Measurements from ENCODE around the gene DYSF. TPM values are rescaled to one million over a fixed set of nuclear protein-coding genes. Genes with fewer than 3 reads are reported as not detected.

DYSF gene
- total RNA-seq, 1 experiment from 2014 or later, result 0.24 TPM

DNA sequence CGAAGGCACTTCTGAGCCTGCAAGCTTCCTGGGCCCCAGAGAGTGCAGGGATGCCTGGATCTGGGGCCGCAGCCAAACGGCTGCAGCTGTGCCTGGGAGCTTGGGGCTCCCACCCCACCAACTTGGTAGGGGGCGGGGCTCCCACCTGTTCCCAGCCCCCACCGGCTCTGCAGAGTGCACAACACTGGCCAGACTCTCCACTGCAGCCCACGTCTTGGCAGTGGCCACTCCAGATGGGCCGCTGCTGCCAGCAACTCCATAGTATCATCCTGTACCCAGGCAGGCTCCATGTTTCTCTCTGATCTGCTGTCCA lies 9.9 kb downstream of the DYSF start:
- no peak overlapping the region for H3K4me3 ChIP-seq (ENCODE audit: low read depth, low read length, poor library complexity, severe bottlenecking)
- POLR2A ChIA-PET (ENCODE audit: low non-redundant PET), result no interaction called here
- DNase-seq (ENCODE audit: low spot score), result no peak
- no peaks in the 10 kb centered on the region for H3K4me1 ChIP-seq (ENCODE audit: insufficient read depth, low read length, poor library complexity, severe bottlenecking)
- no peak overlapping the region for H3K27ac ChIP-seq (ENCODE audit: low read depth, low read length, poor library complexity, severe bottlenecking)
- H3K36me3 ChIP-seq (ENCODE audit: insufficient read depth, low read length, poor library complexity, severe bottlenecking), result no peaks in the 10 kb centered on the region
- BruUV-seq (replicated peaks), result no TSS peak
- intact Hi-C loops (cut with micrococcal nuclease; ENCODE audit: unreplicated experiment), result no loop called here
- CTCF ChIA-PET, result no interaction called here
- H3K9me3 ChIP-seq (ENCODE audit: low read depth, low read length, poor library complexity, severe bottlenecking), result no peaks in the 10 kb centered on the region
- TF ChIP-seq, protein P1, sequence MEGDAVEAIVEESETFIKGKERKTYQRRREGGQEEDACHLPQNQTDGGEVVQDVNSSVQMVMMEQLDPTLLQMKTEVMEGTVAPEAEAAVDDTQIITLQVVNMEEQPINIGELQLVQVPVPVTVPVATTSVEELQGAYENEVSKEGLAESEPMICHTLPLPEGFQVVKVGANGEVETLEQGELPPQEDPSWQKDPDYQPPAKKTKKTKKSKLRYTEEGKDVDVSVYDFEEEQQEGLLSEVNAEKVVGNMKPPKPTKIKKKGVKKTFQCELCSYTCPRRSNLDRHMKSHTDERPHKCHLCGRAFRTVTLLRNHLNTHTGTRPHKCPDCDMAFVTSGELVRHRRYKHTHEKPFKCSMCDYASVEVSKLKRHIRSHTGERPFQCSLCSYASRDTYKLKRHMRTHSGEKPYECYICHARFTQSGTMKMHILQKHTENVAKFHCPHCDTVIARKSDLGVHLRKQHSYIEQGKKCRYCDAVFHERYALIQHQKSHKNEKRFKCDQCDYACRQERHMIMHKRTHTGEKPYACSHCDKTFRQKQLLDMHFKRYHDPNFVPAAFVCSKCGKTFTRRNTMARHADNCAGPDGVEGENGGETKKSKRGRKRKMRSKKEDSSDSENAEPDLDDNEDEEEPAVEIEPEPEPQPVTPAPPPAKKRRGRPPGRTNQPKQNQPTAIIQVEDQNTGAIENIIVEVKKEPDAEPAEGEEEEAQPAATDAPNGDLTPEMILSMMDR (conservative IDR thresholded peaks at IDR 0.05; ENCODE audit: low read depth, low read length), result no peak
- no peak for TF ChIP-seq EZH2 (IDR thresholded peaks at IDR 0.05; ENCODE audit: borderline replicate concordance, low read depth, low read length, poor library complexity, severe bottlenecking)
- peaks cover 49% of the 10 kb centered on the region for H3K27me3 ChIP-seq (replicated peaks; ENCODE audit: insufficient read depth, low read depth, low read length, poor library complexity)

DNA sequence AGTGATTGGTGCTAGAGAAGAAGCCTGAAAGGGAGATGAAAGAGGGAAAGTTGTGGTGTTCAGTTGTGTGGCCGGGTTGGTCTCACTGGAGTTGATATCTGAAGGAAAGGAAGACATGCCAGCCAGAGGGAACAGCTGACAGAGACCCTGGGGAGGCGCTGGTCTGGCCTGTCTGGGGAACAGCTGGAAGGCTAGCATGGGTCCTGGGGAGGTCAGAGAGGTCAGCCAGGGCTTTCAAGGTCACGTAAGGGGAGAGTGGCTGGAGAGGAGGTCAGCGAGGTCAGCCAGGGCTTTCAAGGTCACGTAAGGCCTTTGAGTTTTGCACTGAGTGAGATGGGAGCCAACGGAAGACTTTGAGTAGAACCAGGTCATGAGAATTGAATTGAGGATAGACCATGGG lies 11.0 kb downstream of the DYSF start:
- BruUV-seq (replicated peaks), result no TSS peak
- no peaks in the 10 kb centered on the region for H3K9me3 ChIP-seq (ENCODE audit: low read depth, low read length, poor library complexity, severe bottlenecking)
- intact Hi-C loops (cut with micrococcal nuclease; ENCODE audit: unreplicated experiment), result no loop called here
- H3K4me3 ChIP-seq (ENCODE audit: low read depth, low read length, poor library complexity, severe bottlenecking), result no peak overlapping the region
- ChIA-PET POLR2A (ENCODE audit: low non-redundant PET) (interaction anchor here (0.8 kb wide), 1 partner anchor 680 kb away, joined by 5 read pairs; no protein-coding TSS in a partner anchor), CTCF (no interaction called here)
- TF ChIP-seq EZH2 (IDR thresholded peaks at IDR 0.05; ENCODE audit: borderline replicate concordance, low read depth, low read length, poor library complexity, severe bottlenecking), result no peak
- TF ChIP-seq, protein P1 (conservative IDR thresholded peaks at IDR 0.05; ENCODE audit: low read depth, low read length), result no peak
- no peak overlapping the region for H3K27ac ChIP-seq (ENCODE audit: low read depth, low read length, poor library complexity, severe bottlenecking)
- H3K36me3 ChIP-seq (ENCODE audit: insufficient read depth, low read length, poor library complexity, severe bottlenecking), result no peaks in the 10 kb centered on the region
- DNase-seq (ENCODE audit: low spot score), result no peak
- H3K4me1 ChIP-seq (ENCODE audit: insufficient read depth, low read length, poor library complexity, severe bottlenecking), result no peaks in the 10 kb centered on the region
- H3K27me3 ChIP-seq (replicated peaks; ENCODE audit: insufficient read depth, low read depth, low read length, poor library complexity), result peaks cover 60% of the 10 kb centered on the region

GRCh38 chr2:71465356-71465755 lies 12.0 kb downstream of the DYSF start:
- BruUV-seq (replicated peaks), result no TSS peak
- Histone ChIP-seq H3K27ac (ENCODE audit: low read depth, low read length, poor library complexity, severe bottlenecking) (no peak overlapping the region), H3K4me3 (ENCODE audit: low read depth, low read length, poor library complexity, severe bottlenecking) (no peak overlapping the region), H3K36me3 (ENCODE audit: insufficient read depth, low read length, poor library complexity, severe bottlenecking) (no peaks in the 10 kb centered on the region), H3K9me3 (ENCODE audit: low read depth, low read length, poor library complexity, severe bottlenecking) (no peaks in the 10 kb centered on the region), H3K4me1 (ENCODE audit: insufficient read depth, low read length, poor library complexity, severe bottlenecking) (no peaks in the 10 kb centered on the region), H3K27me3 (replicated peaks; ENCODE audit: insufficient read depth, low read depth, low read length, poor library complexity) (peaks cover 66% of the 10 kb centered on the region)
- intact Hi-C loops (cut with micrococcal nuclease; ENCODE audit: unreplicated experiment), result no loop called here
- DNase-seq (ENCODE audit: low spot score), result no peak
- CTCF ChIA-PET, result no interaction called here
- POLR2A ChIA-PET (ENCODE audit: low non-redundant PET), result interaction anchor here (0.8 kb wide), 1 partner anchor 681 kb away, joined by 5 read pairs; no protein-coding TSS in a partner anchor
- TF ChIP-seq, protein P1 (conservative IDR thresholded peaks at IDR 0.05; ENCODE audit: low read depth, low read length), result no peak
- no peak for TF ChIP-seq EZH2 (IDR thresholded peaks at IDR 0.05; ENCODE audit: borderline replicate concordance, low read depth, low read length, poor library complexity, severe bottlenecking)
